Right cardiac atrium (tissue), 5 donors: ENCODE measurements around the gene KLHL30. TPM values are rescaled to one million over a fixed set of nuclear protein-coding genes. Genes with fewer than 3 reads are reported as not detected.

Experiments used
- ATAC-seq, 2 donors: fragments of 200-7000 bp; cut with Tn5 transposase; one replicate each; pipeline versions ENCODE4 v1.8.0 to v1.9.1; 2020; ENCODE audit warnings: moderate library complexity in 2 of 2, mild to moderate bottlenecking in 1 of 2
- DNase-seq, 3 donors: peaks; one replicate each; pipeline ENCODE4 v3.0.0-alpha.2; 2020
- H3K27ac ChIP-seq: one replicate; pipeline ENCODE4 v1.5.1; 2013; ENCODE audit warnings: mild to moderate bottlenecking, low read length, control low read depth, moderate library complexity
- H3K27me3 ChIP-seq: one replicate; pipeline ENCODE4 v1.6.1; 2013; ENCODE audit not compliant: control insufficient read depth, insufficient read depth
- H3K4me1 ChIP-seq: one replicate; pipeline ENCODE4 v1.6.1; 2013; ENCODE audit warnings: low read length; ENCODE audit not compliant: control insufficient read depth, insufficient read depth
- H3K4me3 ChIP-seq: one replicate; pipeline ENCODE4 v1.5.1; 2013; ENCODE audit warnings: low read length, control low read depth
- H3K9me3 ChIP-seq: one replicate; pipeline ENCODE4 v1.6.1; 2013; ENCODE audit warnings: low read length; ENCODE audit not compliant: control insufficient read depth
- WGBS: extraction: QIAGEN DNeasy Blood & Tissue Kit; methylation state at CpG from one replicate; pipeline ENCODE4 v1.1.7; 2013; 5-methylcytosine and 5-hydroxymethylcytosine counted together
- intact Hi-C, 4 donors: fragments of 100-400 bp; cut with DNase I; formaldehyde crosslinking; loops; one replicate each; pipeline versions ENCODE4 v1.11.0 to v1.14.0; 2022 to 2023
- polyA plus RNA-seq: library from polyadenylated mRNA; stranded (reverse); fragments of 200-250 nt; gene quantifications from one replicate; pipeline ENCODE4 v1.2.3, GENCODE V29; 2013
- total RNA-seq, 4 donors: library from RNA; stranded (reverse); fragmentation: NEBNext Ultra II Directional; extraction: Animal tissue kit (Norgen Biotek cat#: 25700); gene quantifications; one replicate each; pipeline ENCODE4 v1.2.1, GENCODE V29; 2021
- donor health status: healthy with polysubstance abuse.
- donor health status: DM: no; HTN: yes; CAD: no.
- donor health status: DM: no; HTN: no; CAD: no.
- donor health status: DM: no; HTN: yes; CAD: no; lungs with severe emphysema.
- donor health status: DM: yes; HTN: yes; CAD: no.

KLHL30 gene
- total and polyA plus RNA-seq, 5 donors, result 15.9 to 34.4 (median 18.7) TPM

DNA sequence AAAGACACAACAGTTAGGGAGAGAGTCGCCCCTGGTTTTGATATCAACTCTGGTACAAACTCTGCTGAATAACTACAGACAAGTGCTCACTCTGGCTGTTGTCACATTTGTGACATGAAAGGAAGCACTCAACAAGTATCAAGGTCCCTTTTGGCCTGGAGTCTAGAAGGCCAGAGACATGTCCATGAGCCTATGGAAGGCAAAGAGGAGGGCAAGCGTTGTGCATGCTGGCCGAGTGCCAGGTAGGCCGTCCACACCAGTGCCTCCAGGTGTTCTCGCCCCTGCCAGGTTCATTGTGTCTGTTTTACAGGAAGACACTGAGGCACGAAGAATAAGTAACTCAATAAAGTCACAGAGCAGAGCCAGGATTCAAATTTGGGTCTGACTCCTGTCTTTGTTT lies 43.9 kb downstream of the KLHL30 start:
- WGBS, result 75% methylated on average over 6 of the region's 6 CpGs
- no peaks in the 10 kb centered on the region for H3K4me1 ChIP-seq
- ATAC-seq (no peak), DNase-seq (no peak)
- no peaks in the 10 kb centered on the region for H3K27me3 ChIP-seq
- H3K27ac ChIP-seq, result no peak overlapping the region
- no peak overlapping the region for H3K4me3 ChIP-seq
- intact Hi-C loops, result no loop called here
- H3K9me3 ChIP-seq, result no peaks in the 10 kb centered on the region

DNA sequence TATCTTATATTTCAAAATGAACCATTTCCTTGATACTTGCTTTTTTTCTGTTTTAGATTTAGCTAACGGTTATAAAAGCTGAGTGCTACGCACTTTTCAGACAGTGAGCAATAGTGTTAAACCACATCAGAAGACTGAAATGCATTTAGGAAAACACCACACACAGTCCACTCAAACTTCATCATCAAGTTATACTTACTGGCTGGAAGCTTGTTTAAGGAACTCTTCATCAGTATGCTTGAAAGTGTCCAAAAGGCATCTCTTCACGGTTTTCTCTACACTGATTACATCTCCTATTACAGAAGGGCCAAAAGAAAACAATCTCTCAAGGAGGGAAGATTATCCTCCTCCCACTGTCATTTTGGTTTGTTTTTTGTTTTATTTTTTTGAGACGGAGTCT lies 45.4 kb downstream of the KLHL30 start:
- intact Hi-C loops, result no loop called here
- H3K27ac ChIP-seq, result no peak overlapping the region
- H3K27me3 ChIP-seq, result no peaks in the 10 kb centered on the region
- no peaks in the 10 kb centered on the region for H3K4me1 ChIP-seq
- DNase-seq, result no peak
- WGBS, result 89% methylated on average over 4 of the region's 4 CpGs
- no peaks in the 10 kb centered on the region for H3K9me3 ChIP-seq
- ATAC-seq, result no peak
- H3K4me3 ChIP-seq, result no peak overlapping the region

DNA sequence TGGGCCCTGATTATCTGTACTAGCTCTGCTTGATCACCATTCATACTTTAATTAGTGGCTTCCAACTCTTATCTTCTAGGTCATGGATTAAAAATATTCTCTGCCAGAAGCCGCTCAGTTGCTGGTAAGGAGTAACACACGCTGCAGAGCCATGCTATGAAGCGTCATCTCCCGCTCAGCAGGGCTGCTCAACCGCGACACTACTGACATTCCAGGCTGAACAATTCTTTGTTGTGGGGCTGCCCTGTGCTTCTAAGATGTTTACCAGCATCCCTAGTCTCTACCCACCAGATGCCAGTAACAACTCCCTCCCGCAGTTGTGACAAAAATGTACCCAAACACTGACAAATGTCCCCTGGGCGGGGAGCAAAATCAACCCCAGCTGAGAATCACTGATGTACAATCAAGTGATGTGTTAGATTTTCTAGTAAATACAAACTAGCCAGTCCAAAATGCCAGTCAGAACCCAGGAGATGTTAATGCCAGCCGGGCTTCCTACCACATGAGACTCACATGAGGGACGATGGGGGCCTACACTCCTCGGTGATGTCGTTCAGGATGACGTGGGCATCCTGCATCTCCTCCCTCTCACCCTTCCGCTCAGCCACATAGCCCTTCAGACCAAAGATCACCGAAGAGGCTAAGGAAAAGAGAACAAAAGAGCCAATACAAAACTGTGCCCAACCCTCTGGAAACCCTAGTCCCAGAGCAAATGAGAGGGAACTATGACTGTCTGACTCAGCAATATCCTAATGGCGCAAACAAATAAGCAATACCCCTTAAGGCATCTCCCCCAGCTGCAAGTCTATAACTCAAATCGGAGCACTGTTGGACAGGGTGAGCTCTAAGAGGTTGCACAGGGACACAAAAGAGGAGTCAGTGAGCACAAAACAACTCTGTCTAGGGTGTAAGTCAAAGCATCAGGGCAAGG lies 49.4 kb downstream of the KLHL30 start:
- H3K9me3 ChIP-seq, result no peaks in the 10 kb centered on the region
- intact Hi-C loops, result no loop called here
- H3K27ac ChIP-seq, result peak overlapping the region; percentile 9
- DNase-seq, result no peak
- ATAC-seq, result peak in 1 of 2 donors; percentile 59
- no peaks in the 10 kb centered on the region for H3K27me3 ChIP-seq
- H3K4me3 ChIP-seq, result no peak overlapping the region
- no peaks in the 10 kb centered on the region for H3K4me1 ChIP-seq
- WGBS, result 80% methylated on average over 17 of the region's 17 CpGs

DNA sequence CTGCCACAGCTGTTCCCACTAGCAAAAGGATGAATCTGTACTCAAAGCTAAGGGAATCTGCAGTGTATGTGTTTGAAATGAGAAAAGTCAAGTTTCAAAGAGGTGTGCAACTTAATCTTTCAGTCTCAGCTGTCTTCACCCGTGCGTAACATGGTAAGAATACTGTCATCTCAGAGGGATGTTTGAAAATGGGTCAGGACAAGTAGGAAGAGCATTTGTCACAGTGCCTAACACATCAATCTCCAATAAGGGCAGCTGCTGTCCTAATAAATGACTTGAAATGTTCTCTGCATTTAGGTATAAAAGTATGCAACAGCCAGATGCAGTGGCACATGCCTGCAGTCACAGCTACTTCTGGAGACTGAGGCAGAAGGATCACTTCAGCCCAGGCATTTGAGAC lies 52.0 kb downstream of the KLHL30 start:
- 92% methylated on average over 2 of the region's 2 CpGs for WGBS
- no peaks in the 10 kb centered on the region for H3K4me1 ChIP-seq
- H3K27me3 ChIP-seq, result no peaks in the 10 kb centered on the region
- DNase-seq (no peak), ATAC-seq (no peak)
- H3K9me3 ChIP-seq, result no peaks in the 10 kb centered on the region
- intact Hi-C loops, result no loop called here
- H3K27ac ChIP-seq, result no peak overlapping the region
- H3K4me3 ChIP-seq, result no peak overlapping the region

Other genes starting within 250 kb of the KLHL30 start
- gene UBE2F, start 171.7 kb upstream of the KLHL30 start, total RNA-seq, result 100 to 1,000 TPM; 100 to 118 (median 107) TPM
- gene UBE2F, start 171.7 kb upstream of the KLHL30 start, polyA plus RNA-seq, result 95.9 TPM
- gene SCLY, start 77.7 kb upstream of the KLHL30 start, total RNA-seq, result 10 to 100 TPM in 3 of 4 donors, 1 to 10 TPM in 1; 9.4 to 14.2 (median 11.7) TPM
- gene SCLY, start 77.7 kb upstream of the KLHL30 start, polyA plus RNA-seq, result 8.2 TPM
- gene ESPNL, start 38.3 kb upstream of the KLHL30 start, total RNA-seq, result under 1 TPM; 0.29 to 0.60 (median 0.56) TPM
- gene ESPNL, start 38.3 kb upstream of the KLHL30 start, polyA plus RNA-seq, result 0.79 TPM
- gene ERFE, start 20.3 kb downstream of the KLHL30 start, total RNA-seq, result under 1 TPM in 3 of 4 donors, not detected in 1; 0.35 to 0.81 (median 0.69) TPM
- 0.16 TPM for gene ERFE, start 20.3 kb downstream of the KLHL30 start, polyA plus RNA-seq
- gene ILKAP, start 65.0 kb downstream of the KLHL30 start, total RNA-seq, result 10 to 100 TPM; 24.4 to 34.1 (median 30.7) TPM
- gene ILKAP, start 65.0 kb downstream of the KLHL30 start, polyA plus RNA-seq, result 34.3 TPM
- 1 to 10 TPM; 3.4 to 6.1 (median 4.6) TPM for gene HES6, start 101.4 kb downstream of the KLHL30 start, total RNA-seq
- 6.0 TPM for gene HES6, start 101.4 kb downstream of the KLHL30 start, polyA plus RNA-seq
- gene PER2, start 149.9 kb downstream of the KLHL30 start, total RNA-seq, result 1 to 10 TPM; 5.0 to 7.2 (median 6.4) TPM
- 3.8 TPM for gene PER2, start 149.9 kb downstream of the KLHL30 start, polyA plus RNA-seq
- gene TRAF3IP1, start 181.8 kb downstream of the KLHL30 start, total RNA-seq, result 10 to 100 TPM; 13.1 to 19.9 (median 17.2) TPM
- 6.3 TPM for gene TRAF3IP1, start 181.8 kb downstream of the KLHL30 start, polyA plus RNA-seq